Gastrocnemius medialis (tissue), 4 donors: Measurements from ENCODE around the gene CEBPZOS.

ENCODE experiments used
- POLR2A ChIP-seq, 2 donors: fragments of 450-650 bp; IDR thresholded peaks; one replicate each; pipeline ENCODE4 v1.6.1; 2017; ENCODE audit warnings: antibody characterized with exemption in 2 of 2, mild to moderate bottlenecking in 2 of 2, moderate library complexity in 2 of 2
- TF ChIP-seq, protein P1 (sequence below), 5 experiments: fragments of 450-650 bp in 3 of 5; fragments of 200-600 bp in 2 of 5; sonication (generic) in 2 of 5; IDR thresholded peaks in 4 of 5; conservative IDR thresholded peaks in 1 of 5; 1 replicate in 4 of 5; 2 replicates in 1 of 5; pipeline ENCODE4 v1.5.1; 2016 to 2019; ENCODE audit warnings: antibody characterized with exemption in 5 of 5, mild to moderate bottlenecking in 3 of 5, moderate library complexity in 3 of 5

DNA sequence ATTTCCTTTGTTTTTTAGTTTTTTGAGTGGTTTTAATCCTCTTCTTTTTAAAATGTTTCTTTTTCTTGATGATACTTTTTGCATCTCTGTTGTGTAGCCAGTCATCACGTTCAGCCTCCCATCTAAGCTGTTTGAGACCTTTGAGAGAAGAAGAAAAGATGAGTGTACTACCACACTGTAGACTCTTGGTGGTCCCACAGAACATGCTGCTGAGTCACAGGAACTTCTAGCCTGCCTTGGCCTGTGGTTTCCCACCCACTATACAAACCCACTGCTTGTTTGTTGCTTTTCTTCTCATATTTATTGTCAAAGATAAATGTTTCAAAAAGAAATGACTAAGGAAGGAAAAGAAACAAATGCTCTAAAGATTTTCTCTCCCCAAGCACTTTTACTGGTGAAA is 5.5 kb downstream of the CEBPZOS start:
- TF ChIP-seq, protein P1, sequence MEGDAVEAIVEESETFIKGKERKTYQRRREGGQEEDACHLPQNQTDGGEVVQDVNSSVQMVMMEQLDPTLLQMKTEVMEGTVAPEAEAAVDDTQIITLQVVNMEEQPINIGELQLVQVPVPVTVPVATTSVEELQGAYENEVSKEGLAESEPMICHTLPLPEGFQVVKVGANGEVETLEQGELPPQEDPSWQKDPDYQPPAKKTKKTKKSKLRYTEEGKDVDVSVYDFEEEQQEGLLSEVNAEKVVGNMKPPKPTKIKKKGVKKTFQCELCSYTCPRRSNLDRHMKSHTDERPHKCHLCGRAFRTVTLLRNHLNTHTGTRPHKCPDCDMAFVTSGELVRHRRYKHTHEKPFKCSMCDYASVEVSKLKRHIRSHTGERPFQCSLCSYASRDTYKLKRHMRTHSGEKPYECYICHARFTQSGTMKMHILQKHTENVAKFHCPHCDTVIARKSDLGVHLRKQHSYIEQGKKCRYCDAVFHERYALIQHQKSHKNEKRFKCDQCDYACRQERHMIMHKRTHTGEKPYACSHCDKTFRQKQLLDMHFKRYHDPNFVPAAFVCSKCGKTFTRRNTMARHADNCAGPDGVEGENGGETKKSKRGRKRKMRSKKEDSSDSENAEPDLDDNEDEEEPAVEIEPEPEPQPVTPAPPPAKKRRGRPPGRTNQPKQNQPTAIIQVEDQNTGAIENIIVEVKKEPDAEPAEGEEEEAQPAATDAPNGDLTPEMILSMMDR (IDR thresholded peaks at IDR 0.05 in 4 of 5, conservative IDR thresholded peaks at IDR 0.05 in 1 of 5) = no peak
- TF ChIP-seq POLR2A (IDR thresholded peaks at IDR 0.05) = no peak
